Head of caudate nucleus (tissue), 42 donors: ENCODE measurements around the gene ME3.
A peak's percentile ranks its signal among the peaks of the same experiment; 100 is the strongest.
"Not testable (repeated sequence)": the region's sequence is repeated elsewhere in the genome, so short reads cannot be mapped to it uniquely, and the experiment has no call there.

ENCODE experiments used
- DNase-seq, 42 donors: peaks; one replicate each; pipeline versions ENCODE4 v3.0.0 to v3.0.0-alpha.2; 2020 to 2021; ENCODE audit warnings: mixed read lengths in 7 of 42
- intact Hi-C: fragments of 100-400 bp; cut with DNase I; formaldehyde crosslinking; loops from one replicate; pipeline ENCODE4 v1.15.0; 2022

ME3 gene

DNA sequence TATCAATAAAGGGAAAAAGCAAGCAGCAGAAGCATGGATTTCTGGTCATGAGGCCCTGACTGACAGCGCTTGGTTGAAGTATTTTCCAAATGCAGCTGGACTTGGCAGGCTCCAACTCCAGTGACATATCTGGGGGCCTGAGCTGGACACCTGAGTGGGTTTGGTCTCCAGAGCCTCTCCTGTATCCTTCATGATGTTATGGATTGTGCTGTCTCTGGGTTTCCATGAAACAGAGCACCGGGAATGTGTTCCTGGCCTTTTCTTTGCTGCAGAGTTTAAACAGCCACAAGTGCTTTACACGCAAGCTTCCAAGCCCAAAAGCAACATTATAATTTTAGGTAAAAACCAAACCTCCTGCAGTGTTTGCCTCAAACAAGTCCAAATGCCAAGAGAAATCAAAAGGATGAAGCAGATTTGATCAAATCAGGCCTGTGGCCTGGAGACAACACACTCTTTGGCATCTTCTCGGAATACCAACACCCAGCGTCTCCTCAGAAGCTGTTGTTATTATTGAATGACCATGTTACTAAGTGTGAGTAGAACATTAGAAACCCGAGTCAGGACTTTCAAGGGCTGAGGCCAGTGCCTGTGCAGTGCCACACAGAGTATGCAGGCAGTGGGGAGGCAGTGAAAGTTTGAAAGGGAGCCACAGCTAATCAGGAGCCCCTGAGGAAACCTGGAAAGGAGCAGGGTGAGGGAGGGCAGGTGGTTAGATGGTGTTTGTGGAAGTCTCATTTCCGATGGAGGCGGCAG is 42.0 kb downstream of the ME3 start:
- no peak for DNase-seq
- intact Hi-C loops, result no loop called here

GRCh38 chr11:86629045-86629706 is 43.2 kb downstream of the ME3 start:
- no peak for DNase-seq
- intact Hi-C loops, result no loop called here

DNA sequence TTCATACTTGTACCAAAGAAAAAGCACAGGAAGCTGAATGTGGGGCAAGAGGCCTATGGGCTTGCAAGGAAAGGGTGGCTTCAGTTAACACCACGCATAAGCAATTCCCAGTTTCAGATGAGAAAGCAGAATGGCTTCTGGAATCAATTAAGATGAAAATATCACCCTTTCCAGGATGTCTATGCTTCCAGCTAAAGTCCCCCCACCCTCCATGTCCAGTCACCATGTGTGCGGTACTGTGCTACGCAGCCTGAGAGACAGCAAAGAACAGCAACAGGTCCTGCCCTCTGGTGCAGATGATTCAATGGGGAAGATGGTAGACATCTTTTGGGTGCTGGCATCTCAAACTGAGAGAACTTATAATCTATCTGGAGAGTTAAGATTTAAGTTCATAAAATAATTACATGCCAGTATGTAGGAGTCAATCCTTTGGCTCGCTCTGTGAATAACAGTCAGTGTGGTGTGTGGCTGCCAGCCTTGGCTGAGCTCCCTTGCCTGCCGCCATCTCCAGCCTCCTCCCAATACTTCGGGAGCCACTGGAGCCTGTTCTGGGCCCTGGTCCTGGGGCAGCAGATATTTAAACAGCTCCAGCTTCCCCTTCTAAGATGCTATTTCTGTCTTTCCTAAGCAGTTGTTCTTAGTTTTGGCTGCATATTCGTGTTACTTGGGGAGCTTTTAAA is 44.5 kb downstream of the ME3 start:
- intact Hi-C loops, result no loop called here
- peak in 8 of 42 donors; percentile 10 to 54 (median 22) for DNase-seq

GRCh38 chr11:86625981-86626380 is 46.4 kb downstream of the ME3 start:
- no peak for DNase-seq
- intact Hi-C loops, result no loop called here

DNA sequence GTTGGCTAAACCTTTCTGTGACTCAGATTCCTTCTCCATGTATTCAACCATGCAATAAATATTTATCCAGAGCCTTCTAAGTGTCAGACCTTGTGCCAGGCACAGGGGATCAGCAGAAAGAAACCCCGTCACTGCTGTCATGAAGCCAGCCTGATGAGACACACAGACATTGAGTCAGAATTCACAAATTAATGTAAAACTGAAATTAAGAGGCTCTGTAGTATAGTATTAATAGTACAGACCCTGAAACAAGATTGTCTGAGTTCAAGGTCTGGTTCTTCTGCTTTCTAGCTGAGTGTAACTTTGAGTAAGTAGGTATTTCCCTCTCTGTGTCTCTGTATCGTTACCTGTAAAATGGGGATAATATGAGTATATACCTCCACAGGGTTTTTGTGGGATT is 46.9 kb downstream of the ME3 start:
- intact Hi-C loops, result no loop called here
- DNase-seq, result no peak

DNA sequence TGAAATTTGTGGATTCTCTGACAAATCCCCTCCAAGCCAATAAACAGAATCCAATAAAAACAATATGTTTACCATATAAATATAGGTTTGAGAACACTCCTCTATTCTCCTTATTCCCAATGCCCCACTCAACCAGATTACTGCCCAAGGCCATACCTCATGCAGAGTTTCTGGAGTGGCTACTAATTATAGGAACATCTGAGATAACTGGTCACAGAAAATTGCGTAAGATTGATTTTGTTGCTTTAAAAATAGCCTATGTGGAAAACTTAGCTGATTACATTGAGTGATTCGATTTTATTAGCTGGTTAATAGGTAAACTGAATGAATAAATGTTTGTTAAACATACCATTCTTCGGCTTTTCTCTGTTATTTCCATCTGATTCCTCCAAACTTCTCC is 48.0 kb downstream of the ME3 start:
- intact Hi-C loops, result no loop called here
- DNase-seq, result no peak

GRCh38 chr11:86623736-86624135 is 48.7 kb downstream of the ME3 start:
- intact Hi-C loops, result no loop called here
- DNase-seq, result no peak

DNA sequence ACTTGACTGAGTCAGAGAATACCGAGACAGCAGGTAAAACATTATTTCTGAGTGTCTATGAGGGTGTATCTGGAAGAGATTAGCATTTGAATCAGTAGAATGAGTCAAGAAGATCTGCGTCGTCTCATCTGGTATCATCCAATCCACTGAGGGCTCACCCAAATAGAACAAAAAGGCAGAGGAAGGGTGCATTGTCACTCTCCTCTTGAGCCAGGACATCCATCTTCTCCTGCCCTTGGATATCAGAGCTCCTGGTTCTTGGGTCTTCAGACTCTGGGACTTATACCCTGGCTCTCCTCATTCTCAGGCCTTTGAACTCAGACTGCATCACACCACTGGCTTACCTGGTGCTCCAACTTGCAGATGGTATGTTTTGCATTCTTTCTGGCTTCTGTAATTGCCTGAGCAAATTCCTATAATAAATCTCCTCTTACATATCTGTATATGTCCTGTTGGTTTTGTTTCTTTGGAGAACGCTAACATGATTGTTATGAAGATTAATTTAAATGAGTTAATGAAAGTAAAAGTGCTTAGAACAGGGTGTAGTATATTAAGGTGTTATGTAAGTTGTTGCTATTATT is 49.3 kb downstream of the ME3 start:
- intact Hi-C loops, result no loop called here
- DNase-seq, result peak in 1 of 42 donors; percentile 18

DNA sequence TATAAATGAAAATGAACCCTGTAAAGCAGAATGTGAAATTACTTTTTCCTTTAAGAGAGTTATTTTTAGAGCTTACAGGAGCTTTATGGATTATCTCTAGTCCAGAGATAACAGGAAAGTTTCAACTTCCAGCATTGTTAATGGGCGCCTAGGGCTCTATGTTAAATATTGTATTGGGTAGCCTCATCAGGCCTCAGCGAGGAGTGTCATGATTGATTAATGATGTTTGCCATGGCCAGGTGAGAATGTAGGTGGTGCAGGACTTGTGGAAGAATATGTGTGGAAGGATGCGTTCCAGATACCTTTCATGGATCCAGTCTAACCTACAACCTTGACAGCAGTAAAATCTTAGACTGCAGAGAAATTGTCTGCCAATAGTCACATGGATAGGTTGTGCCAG is 50.6 kb downstream of the ME3 start:
- intact Hi-C loops, result no loop called here
- no peak for DNase-seq

GRCh38 chr11:86620891-86621521 is 51.4 kb downstream of the ME3 start:
- no peak for DNase-seq
- intact Hi-C loops, result no loop called here

GRCh38 chr11:86619428-86619827 is 53.0 kb downstream of the ME3 start:
- intact Hi-C loops, DNase-seq: not testable (repeated sequence)

DNA sequence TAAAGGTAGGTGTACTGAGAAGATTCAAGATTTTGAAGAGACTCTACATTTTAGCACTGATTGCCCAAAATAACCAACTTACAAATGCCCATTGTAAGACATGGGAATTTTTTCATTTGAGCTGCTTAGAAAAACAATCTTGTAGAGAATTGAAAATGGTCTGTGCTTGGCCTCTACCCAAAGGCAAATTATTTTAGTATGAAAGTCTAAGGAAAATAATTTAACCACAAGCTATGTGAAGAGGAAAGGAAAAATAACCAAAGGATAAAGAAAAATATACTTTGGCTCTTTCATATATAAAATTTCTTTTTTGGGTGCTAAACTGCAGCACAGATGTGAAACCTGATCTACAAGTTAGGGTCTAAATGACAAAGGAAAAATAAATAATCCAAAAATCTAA is 54.9 kb downstream of the ME3 start:
- intact Hi-C loops, result no loop called here
- DNase-seq, result no peak

DNA sequence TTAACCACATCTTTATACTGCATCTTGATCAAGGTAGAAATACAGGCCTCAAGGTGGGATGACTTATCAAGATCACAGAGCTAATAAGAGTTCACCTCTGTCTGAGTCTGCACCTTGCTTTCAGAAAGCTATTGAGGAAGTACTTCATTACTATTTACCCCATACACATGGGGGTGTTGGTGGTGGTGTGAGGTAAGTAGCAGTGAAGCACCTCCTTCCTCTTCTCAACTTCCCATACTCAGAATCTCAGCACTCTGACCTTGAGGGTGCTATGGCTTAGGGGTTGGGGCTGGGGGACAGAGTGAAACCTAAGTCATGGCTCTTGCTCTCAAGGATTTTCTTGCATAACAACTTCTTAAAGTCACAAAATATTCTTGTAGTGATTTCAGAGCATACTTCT is 56.9 kb downstream of the ME3 start:
- intact Hi-C loops, result no loop called here
- DNase-seq, result no peak

DNA sequence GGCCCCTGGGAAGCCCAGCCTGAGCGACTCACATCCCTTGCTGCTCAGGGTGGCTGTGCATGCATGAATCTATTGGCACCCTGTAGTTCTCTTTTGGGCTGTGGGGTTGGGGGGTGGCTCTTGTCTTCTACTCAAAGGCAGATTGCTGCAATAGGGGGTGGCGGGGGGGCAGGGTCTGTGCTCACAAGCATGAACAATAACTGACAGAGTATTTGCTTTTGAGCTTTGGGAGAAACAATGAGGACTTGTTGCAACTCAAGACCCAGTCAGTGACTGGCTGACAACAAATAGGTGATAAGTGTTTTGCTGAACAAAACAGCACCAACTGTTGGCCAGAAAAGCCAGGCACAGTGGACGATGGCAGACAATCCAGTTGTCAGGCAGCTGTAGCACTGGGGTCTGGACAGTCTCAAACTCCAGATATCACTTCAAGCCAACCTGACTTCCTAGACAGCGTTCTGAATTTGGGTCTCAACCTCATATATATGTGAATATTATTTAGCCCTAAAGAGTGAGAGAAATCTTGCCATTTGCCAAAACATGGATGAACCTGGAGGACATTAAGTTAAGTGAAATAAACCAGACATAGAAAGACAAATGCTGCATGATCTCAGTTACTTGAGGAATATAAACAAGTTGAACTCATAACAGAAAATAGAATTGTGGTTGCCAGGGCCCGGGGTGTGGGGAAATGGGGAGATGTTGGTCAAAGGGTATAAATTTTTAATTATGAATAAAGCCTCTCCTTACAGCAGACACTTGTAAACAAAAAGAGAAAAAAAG is 61.7 kb downstream of the ME3 start:
- no peak for DNase-seq
- intact Hi-C loops, result no loop called here

- DNase-seq, result peak in 35 of 42 donors; percentile 18 to 74 (median 44)
- intact Hi-C loops, result no loop called here
Measured at GRCh38 chr11:86608251-86608799, 64.1 kb downstream of the ME3 start.

- intact Hi-C loops, result no loop called here
- DNase-seq, result no peak
Measured at GRCh38 chr11:86606836-86607481, 65.5 kb downstream of the ME3 start.

DNA sequence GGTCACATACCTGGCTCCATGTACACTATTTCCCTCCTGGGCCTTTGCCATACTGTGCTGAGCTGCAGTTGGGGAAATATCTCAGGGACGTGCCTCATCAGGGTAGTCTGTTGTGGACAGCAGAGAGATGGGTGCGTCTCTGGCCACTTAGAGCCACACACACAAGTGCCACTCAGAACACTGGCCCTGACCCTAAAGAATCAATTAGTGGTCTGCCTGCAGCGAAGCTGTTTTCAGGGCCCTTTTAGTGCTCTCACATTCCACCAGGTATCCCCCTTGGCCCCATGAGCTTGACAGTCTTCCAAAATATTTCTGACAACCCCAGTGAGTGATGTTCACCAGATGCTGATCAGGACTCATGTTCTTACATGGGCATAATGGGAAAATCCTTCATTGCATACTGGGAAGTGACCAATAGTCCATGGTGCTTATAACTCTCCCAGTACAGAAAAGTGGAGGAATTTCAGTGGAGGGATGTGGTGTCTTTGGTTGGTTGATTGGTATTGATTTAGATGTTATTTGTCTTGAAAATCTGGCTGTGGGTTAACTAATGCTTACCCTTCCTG is 66.1 kb downstream of the ME3 start:
- no peak for DNase-seq
- intact Hi-C loops, result no loop called here
